WERI-Rb-1 (cell line): ENCODE measurements around the gene TCTN2.

ENCODE experiments used
- DNase-seq: peaks from one replicate; pipeline ENCODE4 v3.0.0-alpha.2; 2020
- H3K27ac ChIP-seq: fragments of 250-450 bp; sonication (Bioruptor Pico); 2 replicates; pipeline ENCODE4 v1.5.1; 2020; ENCODE audit warnings: mild to moderate bottlenecking, moderate library complexity
- H3K27me3 ChIP-seq: fragments of 250-450 bp; sonication (Bioruptor Pico); 2 replicates; pipeline ENCODE4 v1.5.1; 2021; ENCODE audit warnings: mild to moderate bottlenecking, low read depth, moderate library complexity; ENCODE audit not compliant: insufficient read depth, severe bottlenecking
- H3K36me3 ChIP-seq: fragments of 250-450 bp; sonication (Bioruptor Pico); 2 replicates; pipeline ENCODE4 v1.5.1; 2020; ENCODE audit warnings: mild to moderate bottlenecking, moderate library complexity
- H3K4me3 ChIP-seq: 2 replicates; pipeline ENCODE4 v1.5.1; 2011; ENCODE audit warnings: low read depth, mild to moderate bottlenecking, control low read depth, low read length
- H3K9me3 ChIP-seq: fragments of 250-450 bp; sonication (Bioruptor Pico); 2 replicates; pipeline ENCODE4 v1.5.1; 2021; ENCODE audit warnings: mild to moderate bottlenecking, moderate library complexity; ENCODE audit not compliant: severe bottlenecking
- CTCF ChIP-seq: IDR thresholded peaks from 2 replicates; pipeline ENCODE4 v1.5.1; 2011; ENCODE audit warnings: low read depth, mild to moderate bottlenecking, control low read depth, inconsistent platforms, low read length

Gene TCTN2

GRCh38 chr12:123670882-123671728, at the start of gene TCTN2:
TSS of gene TCTN2 (plus strand) at chr12:123671113. CDS start at chr12:123671241, 128 bp downstream.
- DNase-seq, result peak; percentile 95
- Histone ChIP-seq H3K4me3 (peak within 1 kb of the TSS; percentile 82), H3K9me3 (no peaks in the 10 kb centered on the region), H3K27ac (peak within 1 kb of the TSS; percentile 44), H3K36me3 (peaks cover 9% of the 10 kb centered on the region), H3K27me3 (no peaks in the 10 kb centered on the region)
- no peak for TF ChIP-seq CTCF

GRCh38 chr12:123621619-123622530, 49.0 kb upstream of the TCTN2 start:
- DNase-seq, result no peak
- peaks cover 92% of the 10 kb centered on the region for H3K36me3 ChIP-seq

GRCh38 chr12:123633379-123634141, 37.4 kb upstream of the TCTN2 start, which contains the start of the genes EIF2B1 and GTF2H3:
TSS of gene EIF2B1 (minus strand) at chr12:123633686. CDS start at chr12:123633557, 129 bp downstream.
TSS of gene GTF2H3 (plus strand) at chr12:123633829. CDS start at chr12:123633860, 31 bp downstream.
- Histone ChIP-seq H3K27me3 (no peaks in the 10 kb centered on the region), H3K27ac (peak within 1 kb of the TSS; percentile 84), H3K4me3 (peak within 1 kb of the TSS; percentile 100), H3K9me3 (no peaks in the 10 kb centered on the region), H3K36me3 (peaks cover 32% of the 10 kb centered on the region)
- no peak for TF ChIP-seq CTCF
- peak; percentile 97 for DNase-seq

More at GRCh38 chr12:123621619-123622530, 49.0 kb upstream of the TCTN2 start:
- no peak for TF ChIP-seq CTCF
- Histone ChIP-seq H3K27me3 (no peaks in the 10 kb centered on the region), H3K9me3 (no peaks in the 10 kb centered on the region), H3K27ac (no peak overlapping the region), H3K4me3 (no peak overlapping the region)

GRCh38 chr12:123634142-123634561, 36.8 kb upstream of the TCTN2 start:
- no peak for TF ChIP-seq CTCF
- no peak for DNase-seq

GRCh38 chr12:123643911-123644310, 27.0 kb upstream of the TCTN2 start:
- DNase-seq, result no peak

More at GRCh38 chr12:123634142-123634561, 36.8 kb upstream of the TCTN2 start:
- Histone ChIP-seq H3K27ac (peak overlapping the region; percentile 84), H3K36me3 (peaks cover 26% of the 10 kb centered on the region), H3K27me3 (no peaks in the 10 kb centered on the region), H3K4me3 (peak overlapping the region; percentile 100), H3K9me3 (no peaks in the 10 kb centered on the region)

More at GRCh38 chr12:123643911-123644310, 27.0 kb upstream of the TCTN2 start:
- Histone ChIP-seq H3K9me3 (no peaks in the 10 kb centered on the region), H3K27me3 (no peaks in the 10 kb centered on the region), H3K27ac (no peak overlapping the region), H3K36me3 (peaks cover 10% of the 10 kb centered on the region), H3K4me3 (no peak overlapping the region)
- no peak for TF ChIP-seq CTCF
